GM12872 (cell line): ENCODE measurements around the gene NSFL1C.

Source experiments
- CTCF ChIP-seq: IDR thresholded peaks from 3 replicates; pipeline ENCODE4 v1.5.1; 2011; ENCODE audit warnings: low read depth, mild to moderate bottlenecking, low read length, moderate library complexity; ENCODE audit not compliant: insufficient read depth

NSFL1C gene

GRCh38 chr20:1463971-1464570, 2.6 kb downstream of the NSFL1C start:
- TF ChIP-seq CTCF: no peak

- TF ChIP-seq CTCF: no peak
These were observed 3.8 kb downstream of the NSFL1C start for GRCh38 chr20:1462834-1463233.

- no peak for TF ChIP-seq CTCF
These were observed 4.6 kb downstream of the NSFL1C start for GRCh38 chr20:1462001-1462400.

- no peak for TF ChIP-seq CTCF
These were observed 6.4 kb downstream of the NSFL1C start for GRCh38 chr20:1460275-1460674.

- no peak for TF ChIP-seq CTCF
These were observed 8.7 kb downstream of the NSFL1C start for GRCh38 chr20:1457992-1458391.

- TF ChIP-seq CTCF: no peak
These were observed 10.3 kb downstream of the NSFL1C start for GRCh38 chr20:1456300-1456699.

- no peak for TF ChIP-seq CTCF
These were observed 15.6 kb downstream of the NSFL1C start for GRCh38 chr20:1450926-1451491.

- no peak for TF ChIP-seq CTCF
These were observed 17.3 kb downstream of the NSFL1C start for GRCh38 chr20:1449370-1449769.
